NCI-H524 (cell line): ENCODE measurements around the gene KIAA1328.
"Not testable (repeated sequence)": the region's sequence is repeated elsewhere in the genome, so short reads cannot be mapped to it uniquely, and the experiment has no call there.

ENCODE experiments used
- DNase-seq, 2 experiments: peaks; one replicate each; lab custom pipeline; 2025; lab: John Stamatoyannopoulos, UW

The KIAA1328 gene

DNA sequence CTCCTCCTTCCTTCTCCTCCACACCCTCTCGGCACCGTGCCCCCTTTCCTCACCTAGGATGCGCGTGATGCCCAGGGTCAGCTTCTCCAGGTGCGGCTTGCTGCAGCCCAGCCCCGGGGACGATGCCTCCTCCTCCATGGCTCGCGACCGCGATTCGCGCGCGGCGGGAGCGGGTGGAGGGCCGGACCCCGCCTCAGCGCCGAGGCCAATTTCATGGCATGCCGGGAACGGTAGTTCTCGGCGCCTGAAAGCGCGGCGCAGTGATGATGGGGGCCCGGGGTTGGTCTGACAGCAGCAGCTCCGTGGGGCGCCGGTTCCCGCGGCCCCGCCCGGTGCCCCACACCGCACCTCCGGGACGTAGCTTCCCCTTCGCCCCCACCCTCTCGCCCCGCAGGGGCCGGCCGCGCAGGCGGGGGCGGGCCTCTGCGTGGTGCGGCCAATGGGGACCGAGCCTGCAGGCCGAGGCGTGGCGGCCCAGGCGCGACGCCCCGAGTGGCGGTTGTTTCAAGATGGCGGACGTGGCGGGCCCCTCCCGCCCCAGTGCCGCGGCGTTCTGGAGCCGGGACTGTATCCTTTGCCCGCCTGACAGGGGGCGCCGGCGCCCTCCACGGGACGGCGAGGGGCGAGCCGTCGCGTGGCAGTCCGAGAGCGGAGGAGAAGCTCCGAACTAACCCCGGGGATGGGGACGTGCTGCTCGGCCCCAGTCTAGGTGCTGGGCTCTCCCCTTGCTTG is at the start of gene KIAA1328, which contains the start of gene TPGS2:
Gene KIAA1328 (plus strand): TSS at position 498 of the 732 bp plus-strand sequence. CDS start 12 bp downstream, at position 510.
Gene TPGS2 (minus strand): TSS at position 373 of the 732 bp plus-strand sequence. CDS start 235 bp downstream, at position 138.
- DNase-seq, result peak; percentile 79 to 85

DNA sequence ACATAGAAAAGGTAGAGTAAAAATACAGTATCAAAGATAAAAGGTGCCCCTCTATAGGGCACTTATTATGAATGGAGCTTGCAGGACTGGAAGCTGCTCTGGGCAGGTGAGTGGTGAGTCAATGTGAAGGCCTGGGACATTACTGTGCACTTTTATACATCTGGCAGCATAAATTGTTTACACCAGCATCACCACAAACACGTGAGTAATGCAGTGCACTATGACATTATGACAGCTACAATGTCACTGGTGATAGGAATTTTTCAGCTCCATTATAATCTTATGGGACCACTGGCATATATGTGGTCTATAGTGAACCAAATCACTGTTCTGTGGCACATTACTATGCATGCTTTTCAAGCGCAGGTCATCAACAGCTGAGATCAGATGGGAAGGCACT is 48.2 kb upstream of the KIAA1328 start:
- DNase-seq, result no peak

DNA sequence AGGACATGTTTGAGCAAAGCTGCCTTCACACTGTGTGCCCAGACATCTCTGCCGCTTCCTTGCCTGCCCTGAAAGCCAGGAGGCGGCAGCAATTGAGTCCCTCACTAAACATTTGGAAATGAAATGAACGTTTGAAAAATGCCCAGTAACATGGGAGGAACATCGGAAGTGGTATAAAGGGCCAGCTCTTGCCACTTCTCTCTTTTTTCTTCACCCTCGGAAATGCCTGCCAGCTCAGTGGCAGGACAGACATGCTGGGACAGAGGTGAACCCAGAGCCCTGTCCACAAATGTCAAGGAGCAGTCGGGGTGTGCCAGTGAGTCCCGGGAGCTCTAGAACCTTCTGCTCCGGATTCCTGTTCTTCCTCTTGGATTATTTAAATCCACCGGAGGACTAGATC is 46.2 kb upstream of the KIAA1328 start:
- no peak for DNase-seq

DNA sequence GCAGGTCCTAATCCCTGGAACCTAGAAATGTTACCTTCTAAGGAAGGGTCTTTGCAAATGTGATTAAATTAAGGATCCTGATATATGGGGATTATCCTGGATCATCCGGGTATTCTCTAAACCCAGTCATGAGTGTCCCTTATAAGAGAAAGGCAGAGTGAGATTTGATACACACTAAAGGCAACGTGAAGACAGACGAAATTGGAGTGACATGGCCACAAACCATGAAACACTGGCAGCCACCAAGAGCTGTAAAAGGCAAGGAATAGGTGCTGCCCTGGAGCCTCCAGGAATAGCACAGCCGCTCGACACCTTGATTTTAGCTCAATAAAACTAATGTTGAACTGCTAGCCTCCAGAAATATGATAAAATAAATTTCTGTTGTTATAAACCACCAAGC is 45.1 kb upstream of the KIAA1328 start:
- DNase-seq, result no peak

DNA sequence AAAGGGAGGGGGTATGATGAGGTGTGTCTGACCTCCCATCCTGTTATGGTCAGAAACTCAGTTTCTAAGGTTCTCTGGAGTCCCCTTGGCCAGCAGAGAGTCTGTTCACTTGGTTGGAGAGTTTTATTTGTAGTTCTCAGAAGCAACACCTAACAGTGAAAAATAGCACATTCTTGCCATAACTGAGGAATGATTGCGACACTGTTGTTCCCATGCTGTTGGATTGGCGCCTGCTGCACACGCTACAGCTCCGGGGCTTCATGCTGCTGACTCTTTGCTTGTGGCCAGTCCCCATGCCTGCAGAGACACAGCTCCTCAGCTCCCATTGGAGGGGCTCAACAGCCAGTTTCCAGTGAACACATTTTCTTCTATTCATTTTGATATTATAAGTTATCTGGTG is 42.2 kb upstream of the KIAA1328 start:
- DNase-seq, result no peak

DNA sequence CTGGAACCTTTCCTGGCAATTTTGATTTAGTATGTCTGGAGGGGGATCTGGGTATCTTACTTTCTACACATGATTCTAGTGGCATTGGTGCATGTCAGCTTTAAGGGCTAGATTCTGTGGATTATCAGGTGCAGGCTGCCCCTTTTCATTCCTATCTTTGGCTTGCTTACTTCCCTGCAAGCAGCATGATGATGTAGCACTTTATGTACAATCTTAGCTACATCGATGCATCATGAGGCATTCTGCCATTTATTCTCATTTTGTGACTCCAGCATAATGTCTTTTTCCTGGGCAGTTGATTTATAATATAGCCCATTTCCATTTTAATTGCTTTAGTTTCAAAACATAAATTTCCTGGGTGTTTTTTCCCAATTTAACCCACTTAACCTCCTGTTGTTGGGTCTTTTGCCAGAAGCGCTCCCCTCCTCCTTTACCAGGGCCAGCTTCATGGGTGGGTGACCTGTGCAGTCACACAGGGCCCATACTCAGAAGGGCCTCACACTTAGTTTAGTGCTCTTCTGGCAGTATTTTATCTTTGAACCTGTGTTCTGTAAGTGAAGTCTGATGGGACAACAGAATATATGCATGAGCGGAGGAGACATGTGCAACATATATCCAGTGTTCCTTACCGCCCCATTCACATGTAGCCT is 36.2 kb upstream of the KIAA1328 start:
- no peak for DNase-seq

DNA sequence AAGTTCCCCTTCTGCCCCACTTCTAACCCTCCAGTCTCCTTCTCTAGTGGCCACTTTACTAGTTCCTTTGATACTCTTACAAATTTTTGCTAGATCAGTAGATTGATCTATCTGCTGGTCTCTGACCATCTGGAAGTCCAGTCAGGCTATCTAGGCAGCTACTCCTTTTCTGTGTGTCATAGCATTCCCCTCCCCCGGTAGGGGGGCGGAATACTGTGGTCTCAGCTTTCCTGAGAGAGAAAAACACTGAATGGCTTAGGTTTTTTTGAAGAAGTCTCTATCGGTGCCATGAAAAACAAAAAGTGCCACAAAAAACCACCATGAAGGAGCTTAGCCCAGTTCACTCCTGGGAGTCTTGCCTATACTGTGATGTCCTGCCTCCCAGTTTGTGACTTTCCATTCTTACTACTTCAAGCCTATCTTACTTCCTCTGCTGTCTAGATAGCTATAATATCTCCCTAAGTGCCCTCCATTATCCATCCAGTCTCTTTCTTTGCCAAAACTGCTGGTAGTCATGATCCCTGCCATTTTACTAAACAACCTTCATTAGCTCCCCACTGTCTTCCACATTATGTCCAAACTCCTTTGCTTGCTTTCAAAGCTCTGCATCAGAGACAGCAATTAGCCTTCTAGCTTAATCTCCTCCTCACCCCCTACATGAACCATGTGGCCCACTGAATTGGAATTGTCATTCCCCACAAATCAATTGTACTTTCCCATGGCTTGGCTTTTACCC is 30.0 kb upstream of the KIAA1328 start:
- no peak for DNase-seq

DNA sequence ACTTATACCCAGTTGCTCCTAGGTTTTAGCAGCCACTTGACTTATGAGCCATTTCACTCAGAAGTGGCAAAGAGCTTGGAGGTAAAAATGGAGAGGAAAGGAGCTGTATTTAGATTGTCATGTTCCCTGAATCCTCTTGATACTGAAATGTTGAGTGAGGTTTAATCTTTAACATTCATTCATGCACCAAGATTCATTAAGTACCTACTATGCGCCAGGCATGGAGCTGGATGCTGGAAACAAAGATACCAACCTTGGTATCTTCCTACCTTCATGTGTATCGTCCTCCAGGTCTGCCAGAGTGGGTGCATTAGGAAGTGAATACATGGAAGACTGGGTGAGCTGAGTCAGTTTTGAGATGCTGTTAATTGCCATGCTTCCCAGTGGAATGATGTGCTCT is 23.8 kb upstream of the KIAA1328 start:
- no peak for DNase-seq

DNA sequence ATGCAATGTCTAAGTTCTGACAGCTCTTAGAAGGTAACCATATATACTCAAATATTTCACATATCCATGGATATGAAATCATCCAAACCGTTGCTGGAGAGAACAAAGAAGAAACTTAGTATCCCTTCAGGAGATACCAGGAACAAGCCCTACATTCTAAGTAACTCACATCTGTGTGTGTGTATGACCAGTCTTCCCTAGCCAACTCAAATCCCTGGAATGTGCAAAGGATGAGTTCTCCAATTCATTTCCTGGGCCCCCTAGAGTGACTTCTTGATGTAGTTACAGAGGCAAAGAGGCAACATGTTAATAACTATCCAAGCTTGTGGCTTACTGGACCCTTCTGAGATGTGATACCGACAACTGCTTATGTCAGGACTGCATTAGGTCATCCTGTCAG is 20.2 kb upstream of the KIAA1328 start:
- no peak for DNase-seq

DNA sequence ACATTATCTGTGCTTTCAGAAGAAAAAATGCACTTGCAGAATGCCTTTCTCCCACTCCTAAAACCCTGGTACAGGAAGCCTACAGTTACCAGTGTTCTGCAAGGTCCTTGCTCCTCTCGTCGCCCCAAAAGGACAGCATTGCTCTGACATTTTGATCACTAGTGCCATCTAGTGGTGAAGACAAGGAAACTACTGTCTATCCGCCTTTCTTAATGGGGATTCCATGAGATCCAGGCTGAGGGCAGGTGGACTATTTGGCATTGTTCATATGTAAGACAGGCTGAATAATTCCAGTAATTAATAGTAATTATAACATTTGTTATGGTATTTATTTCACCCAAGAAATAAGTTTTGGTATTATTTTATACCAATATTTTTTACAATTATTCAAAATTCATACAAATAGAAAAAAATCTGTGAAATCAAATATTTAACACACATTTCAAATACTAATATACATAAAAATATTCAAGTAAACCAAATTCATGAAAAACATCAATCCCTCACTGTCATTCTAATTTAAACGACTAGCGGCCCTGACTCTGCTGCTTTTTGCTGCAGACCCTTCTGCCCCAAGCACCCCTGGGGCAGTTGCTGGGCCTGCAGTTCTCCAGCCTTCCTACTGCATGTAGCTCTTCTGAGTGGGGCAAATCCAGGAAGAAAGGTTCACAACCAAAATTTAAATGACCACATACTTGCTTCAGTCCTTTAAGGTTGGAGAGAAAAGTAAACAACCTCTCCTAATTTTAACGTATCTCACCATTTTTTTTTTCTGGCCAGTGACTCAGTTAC is 19.1 kb upstream of the KIAA1328 start:
- DNase-seq, result peak; percentile 17 to 75

DNA sequence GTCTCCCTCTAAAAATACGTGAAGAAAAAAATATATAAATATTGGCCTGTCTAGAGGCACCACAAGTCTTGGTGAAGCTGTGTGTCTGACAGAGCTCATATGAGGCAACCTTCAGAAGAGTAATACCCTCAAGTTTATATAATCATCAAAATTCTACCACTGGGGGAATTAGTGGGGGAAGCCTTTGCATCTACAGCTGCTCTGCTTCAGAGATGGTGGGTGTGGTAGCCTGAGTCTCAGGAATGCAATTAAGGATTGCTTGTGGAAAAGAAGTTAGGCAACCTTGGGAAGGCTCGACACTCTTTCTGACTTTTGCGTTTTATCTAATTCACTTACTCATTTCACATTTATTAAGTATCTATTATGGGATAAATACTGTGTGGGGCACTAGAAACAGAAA is 17.5 kb upstream of the KIAA1328 start:
- no peak for DNase-seq

DNA sequence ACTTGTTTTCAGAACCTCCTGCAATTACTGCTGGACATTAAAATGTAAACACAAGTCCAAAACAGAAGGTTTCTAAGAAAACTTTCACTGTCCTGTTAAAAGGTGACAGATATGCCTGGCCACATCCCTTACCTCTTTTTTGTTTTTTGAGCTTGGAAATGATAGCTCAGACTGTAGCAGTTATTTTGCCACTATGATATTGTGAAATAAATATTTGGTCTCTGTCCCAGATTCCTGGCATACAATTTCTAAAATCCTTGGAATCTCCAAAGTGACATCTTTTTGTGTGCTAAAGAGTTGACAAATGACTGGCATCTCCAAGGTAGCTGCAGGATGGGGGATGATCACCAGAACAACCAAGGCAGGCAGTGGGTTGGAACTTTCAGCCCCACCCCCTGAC is 17.0 kb upstream of the KIAA1328 start:
- no peak for DNase-seq

DNA sequence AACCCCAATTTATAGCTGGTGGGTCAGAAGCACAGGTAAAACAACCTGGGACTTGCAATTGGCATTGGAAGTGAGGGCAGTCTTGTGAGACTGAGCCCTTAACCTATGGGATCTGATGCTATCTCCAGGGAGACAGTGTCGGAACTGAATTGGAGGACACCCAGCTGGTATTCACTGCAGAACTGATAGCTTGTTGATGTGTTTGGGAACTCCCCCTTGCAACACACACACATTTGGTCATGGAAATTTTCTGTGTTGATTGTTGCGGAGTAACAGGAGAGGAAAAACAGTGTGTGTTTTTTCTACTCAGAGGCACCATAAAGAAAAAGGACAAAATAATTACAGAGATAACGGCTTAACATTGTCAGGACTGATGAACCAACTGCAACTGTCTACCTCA is 16.2 kb upstream of the KIAA1328 start:
- DNase-seq, result no peak

DNA sequence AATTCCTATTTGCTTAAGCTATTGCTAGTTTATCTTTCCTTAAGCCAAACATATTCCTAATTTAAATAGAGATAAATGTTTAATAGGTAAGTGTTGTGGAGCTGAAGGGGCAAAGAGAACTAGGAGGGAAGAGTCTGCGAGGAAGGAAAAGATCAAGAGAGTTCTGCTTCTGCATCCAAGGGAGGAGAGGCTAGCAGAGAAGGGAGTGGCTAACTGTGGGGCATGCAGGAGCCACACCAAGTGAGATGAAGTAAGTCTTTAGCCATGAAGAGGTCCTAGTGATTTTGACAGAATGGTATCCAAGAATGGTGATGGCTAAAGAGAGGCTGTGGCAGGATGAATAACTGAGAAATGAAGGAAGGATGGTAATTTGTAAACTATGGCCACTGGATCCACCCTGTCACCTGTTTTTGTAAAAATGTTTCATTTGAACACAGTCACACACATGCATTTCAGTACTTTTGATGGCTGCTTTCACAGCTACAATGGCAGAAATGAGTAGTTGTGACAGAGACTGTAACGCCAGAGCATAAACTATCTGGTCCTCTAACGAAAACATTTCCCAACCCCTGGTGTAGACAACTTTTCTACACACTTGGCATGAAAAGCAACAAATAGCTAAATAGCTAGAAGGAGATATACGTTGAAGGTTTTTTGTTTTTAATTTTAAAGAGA is 15.7 kb upstream of the KIAA1328 start:
- DNase-seq, result no peak

DNA sequence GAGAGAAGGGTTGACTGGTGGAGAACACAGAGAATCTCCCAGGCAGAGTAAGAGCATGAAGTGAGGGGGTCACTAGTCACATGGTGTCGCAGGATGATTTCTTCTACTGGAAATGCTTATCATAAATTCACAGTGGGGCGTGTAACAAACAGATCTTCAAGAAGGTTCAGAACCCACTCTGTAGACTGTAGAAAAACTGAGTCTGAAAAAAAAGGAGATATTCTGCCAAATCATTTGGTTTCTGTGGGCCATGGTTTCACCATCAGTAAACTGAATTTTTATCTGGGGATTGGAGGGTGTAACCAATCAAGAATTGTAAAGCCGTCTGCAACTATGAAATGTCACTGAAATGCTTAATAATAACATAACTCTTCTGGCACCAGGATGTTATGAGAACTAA is 15.1 kb upstream of the KIAA1328 start:
- DNase-seq, result no peak

DNA sequence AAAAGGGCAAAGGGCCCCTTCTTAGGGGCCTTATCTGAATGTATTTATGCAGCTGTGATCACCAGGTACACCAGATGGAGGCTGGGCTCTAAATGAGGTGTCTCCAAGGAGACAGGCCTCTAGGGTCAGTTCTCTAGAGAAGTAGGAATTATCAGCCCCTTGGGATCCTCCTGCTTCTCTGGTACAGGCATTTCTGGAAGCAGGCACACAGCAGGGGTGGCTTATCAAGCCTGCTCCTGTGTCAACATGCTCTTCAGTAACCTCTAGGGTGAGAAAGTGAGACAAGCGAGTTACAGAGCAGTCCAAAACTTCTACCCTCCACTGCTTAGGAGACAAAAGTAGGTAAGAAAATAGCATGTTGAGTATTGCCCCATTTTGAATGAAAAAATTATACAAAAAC is 13.9 kb upstream of the KIAA1328 start:
- DNase-seq, result peak; percentile 84 to 92

DNA sequence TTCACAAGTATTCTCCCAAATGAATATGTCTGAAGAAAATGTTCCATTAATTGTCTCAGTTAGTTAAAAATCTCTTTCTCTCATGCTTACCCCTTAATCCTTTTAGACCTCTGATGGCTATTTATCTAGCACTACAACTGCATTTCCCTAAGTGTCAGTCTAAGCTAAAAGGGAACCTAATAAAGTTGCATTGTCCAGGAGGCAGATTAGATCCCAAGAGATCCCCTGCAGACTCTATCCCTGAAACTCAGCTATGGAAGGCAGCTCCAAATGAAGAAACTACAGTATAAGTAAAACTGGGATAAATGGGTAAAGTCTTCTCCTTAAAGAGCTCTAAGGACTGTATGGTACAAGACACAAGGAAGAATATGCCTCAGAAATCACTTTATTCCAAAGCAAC is 12.8 kb upstream of the KIAA1328 start:
- DNase-seq, result not testable (repeated sequence)

DNA sequence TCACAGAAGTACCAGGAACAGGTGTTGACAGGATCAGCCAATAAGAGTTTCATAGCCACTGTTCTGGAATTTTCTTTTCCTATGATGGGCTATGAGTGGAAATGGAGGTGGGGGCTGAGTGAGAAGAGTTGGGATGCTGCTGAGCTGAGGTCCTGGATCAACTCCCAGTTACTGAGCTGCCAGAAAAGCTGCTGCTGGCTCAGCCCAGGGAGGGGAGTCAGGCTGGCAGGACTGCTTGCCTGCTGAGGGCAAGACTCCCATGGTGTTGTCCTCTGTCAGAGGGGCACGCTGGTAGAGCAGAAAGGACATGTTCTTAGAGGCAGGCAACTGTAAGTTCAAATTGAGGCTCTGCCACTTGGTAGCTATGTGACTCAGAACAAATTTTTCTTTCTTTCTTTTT is 11.9 kb upstream of the KIAA1328 start:
- no peak for DNase-seq

DNA sequence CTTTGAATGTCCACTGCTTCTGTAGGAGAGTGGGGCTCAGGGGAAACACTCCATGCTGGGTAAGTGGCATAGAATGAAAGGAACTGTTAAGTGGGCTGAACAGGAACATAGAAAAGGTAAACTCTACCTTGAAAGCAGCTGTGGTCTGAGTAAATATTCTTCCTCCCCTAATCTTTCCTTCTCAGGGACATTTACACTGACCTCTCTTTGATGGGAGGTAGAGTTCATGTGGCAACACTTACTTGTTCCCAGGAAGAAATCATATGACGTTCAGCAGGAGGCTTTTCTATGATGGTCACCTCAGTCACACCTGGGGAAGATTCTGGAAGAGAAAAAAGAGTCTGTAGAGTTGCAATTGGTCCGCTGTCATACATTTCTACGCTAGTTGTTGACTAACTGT is 10.3 kb upstream of the KIAA1328 start:
- DNase-seq, result no peak

DNA sequence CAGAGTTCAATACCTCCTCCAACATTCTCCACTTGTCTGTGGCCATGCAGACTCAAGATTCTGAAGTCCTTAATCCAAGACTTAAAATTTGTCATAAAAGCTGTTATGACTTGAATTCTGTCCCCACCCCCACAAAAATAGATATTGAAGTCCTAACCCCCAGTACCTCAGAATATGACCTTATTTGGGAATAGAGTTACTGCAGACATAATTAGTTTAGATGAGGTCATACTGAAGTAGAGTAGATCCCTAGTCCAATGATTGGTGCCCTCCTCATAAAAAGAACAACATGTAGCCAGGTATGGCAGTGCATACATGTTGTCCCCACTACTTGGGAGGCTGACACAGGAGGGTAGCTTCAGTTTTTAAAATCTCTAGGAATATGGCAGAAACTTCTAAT is 9.3 kb upstream of the KIAA1328 start:
- no peak for DNase-seq

DNA sequence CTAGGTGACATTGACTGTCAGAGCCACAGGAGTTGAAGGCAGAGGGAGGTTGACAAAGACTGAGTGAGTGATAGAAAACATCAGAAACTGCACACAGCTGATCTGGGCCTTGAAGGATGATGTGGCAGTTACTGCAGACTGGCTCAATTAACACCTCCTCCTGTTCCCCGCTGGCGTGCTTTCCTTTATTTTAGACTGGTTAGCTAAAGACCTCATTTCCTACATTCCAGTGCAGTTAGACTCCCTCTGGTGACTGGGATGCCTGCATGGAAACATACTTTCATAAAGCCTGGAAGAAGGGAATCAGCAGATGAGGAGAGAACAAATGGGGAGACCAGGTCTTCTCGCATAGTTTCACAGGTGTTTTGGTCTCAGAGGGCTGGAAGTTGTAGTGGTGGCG is 7.2 kb upstream of the KIAA1328 start:
- no peak for DNase-seq

DNA sequence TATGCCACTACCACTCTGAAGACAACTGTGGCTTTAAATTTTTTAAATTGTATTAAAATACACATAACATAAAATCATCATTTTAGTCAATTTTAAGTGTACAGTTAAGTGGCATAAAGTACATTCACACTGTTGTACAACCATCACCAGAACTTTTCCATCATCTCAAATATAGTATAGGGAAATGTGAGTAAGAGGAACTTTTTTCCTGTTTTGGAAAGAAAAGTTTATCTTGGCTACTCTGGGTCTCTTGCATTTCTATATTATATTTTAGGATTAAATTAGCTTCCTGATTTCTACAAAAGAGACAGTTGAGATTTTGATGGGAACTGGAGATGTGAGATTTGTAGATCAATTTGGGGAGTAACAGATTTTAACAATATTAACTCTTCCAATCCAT is 3.4 kb upstream of the KIAA1328 start:
- DNase-seq, result no peak
